A549 (cell line): ENCODE measurements around the gene PEX14. TPM values are rescaled to one million over a fixed set of nuclear protein-coding genes. Genes with fewer than 3 reads are reported as not detected.
A peak's percentile ranks its signal among the peaks of the same experiment; 100 is the strongest.

Source experiments
- ATAC-seq, 2 experiments: fragments of 200-7000 bp in 1 of 2; fragments of >200 bp in 1 of 2; cut with Nextera tagmentation in 1 of 2; cut with Tn5 transposase in 1 of 2; 3 replicates each; pipeline versions ENCODE4 v1.8.0 to v1.9.1; 2018 to 2020; ENCODE audit warnings: mild to moderate bottlenecking in 1 of 2, moderate library complexity in 1 of 2
- CTCF ChIA-PET: fragments of 300-600 bp; sonication (Branson Sonifier 250); formaldehyde crosslinking; extraction: SDS; loops from one replicate; lab custom pipeline; 2021; ENCODE audit warnings: antibody characterized with exemption, inconsistent platforms; lab: Yijun Ruan, JAX
- POLR2A ChIA-PET: fragments of 350-600 bp; formaldehyde crosslinking; extraction: SDS; loops from one replicate; lab custom pipeline; 2021; ENCODE audit warnings: antibody characterized with exemption, inconsistent platforms; lab: Yijun Ruan, JAX
- DNase-seq, 2 experiments: peaks; one replicate each; pipeline versions ENCODE4 v3.0.0 to v3.0.0-alpha.2; 2011 to 2016; ENCODE audit warnings: low read depth in 1 of 2, low spot score in 1 of 2
- FAIRE-seq: peaks from 2 replicates; lab custom pipeline; 2011; peaks lifted over from hg19 to GRCh38; lab: Jason Lieb, UNC
- H3K27ac ChIP-seq, 2 experiments: fragments of >200 bp; sonication (Bioruptor Twin); formaldehyde crosslinking; 3 replicates each; pipeline ENCODE4 v1.5.1; 2016 to 2017
- H3K4me1 ChIP-seq: fragments of >200 bp; sonication (Bioruptor Twin); formaldehyde crosslinking; 3 replicates; pipeline ENCODE4 v1.6.1; 2016
- H3K4me2 ChIP-seq: fragments of >200 bp; sonication (Bioruptor Twin); formaldehyde crosslinking; 3 replicates; pipeline ENCODE4 v1.6.1; 2016
- H3K4me3 ChIP-seq: fragments of >200 bp; sonication (Bioruptor Twin); formaldehyde crosslinking; 3 replicates; pipeline ENCODE4 v1.5.1; 2016
- H3K9me3 ChIP-seq: fragments of >200 bp; sonication (Bioruptor Twin); formaldehyde crosslinking; 3 replicates; pipeline ENCODE4 v1.6.1; 2016
- ATOH8 ChIP-seq: fragments of 250-450 bp; sonication (Bioruptor Pico); IDR thresholded peaks from 2 replicates; pipeline ENCODE4 v1.5.0; 2020; ENCODE audit warnings: low read depth, mild to moderate bottlenecking, moderate library complexity
- CBX2 ChIP-seq: fragments of 200-600 bp; sonication (generic); IDR thresholded peaks from 2 replicates; pipeline ENCODE4 v1.6.1; 2016; ENCODE audit warnings: low read depth, mild to moderate bottlenecking, borderline replicate concordance
- CBX8 ChIP-seq: fragments of 200-600 bp; sonication (generic); IDR thresholded peaks from 2 replicates; pipeline ENCODE4 v1.6.1; 2016
- CEBPB ChIP-seq, 2 experiments: fragments of >200 bp in 1 of 2; sonication (Bioruptor Twin) in 1 of 2; formaldehyde crosslinking in 1 of 2; IDR thresholded peaks; 2 replicates each; pipeline ENCODE4 v1.6.1; 2012 to 2016
- CHD4 ChIP-seq: fragments of 200-600 bp; sonication (generic); IDR thresholded peaks from 2 replicates; pipeline ENCODE4 v1.6.1; 2016; ENCODE audit warnings: antibody characterized with exemption, mild to moderate bottlenecking, borderline replicate concordance
- EHF ChIP-seq: fragments of 250-450 bp; sonication (Bioruptor Pico); IDR thresholded peaks from 2 replicates; pipeline ENCODE4 v1.5.0; 2020; ENCODE audit warnings: mild to moderate bottlenecking
- EHMT2 ChIP-seq: fragments of 200-600 bp; sonication (generic); IDR thresholded peaks from 2 replicates; pipeline ENCODE4 v1.6.1; 2016; ENCODE audit warnings: antibody characterized with exemption, low read depth, mild to moderate bottlenecking, moderate library complexity
- ESRRA ChIP-seq: fragments of 150-350 bp; IDR thresholded peaks from 2 replicates; pipeline ENCODE4 v1.6.1; 2014; ENCODE audit warnings: mild to moderate bottlenecking, low read length, borderline replicate concordance
- FOXS1 ChIP-seq: fragments of 250-450 bp; sonication (Bioruptor Pico); IDR thresholded peaks from 2 replicates; pipeline ENCODE4 v1.5.0; 2020; ENCODE audit warnings: mild to moderate bottlenecking, moderate library complexity
- HDAC2 ChIP-seq: fragments of 200-600 bp; sonication (generic); IDR thresholded peaks from 2 replicates; pipeline ENCODE4 v1.6.1; 2016
- HEYL ChIP-seq: fragments of 250-450 bp; sonication (Bioruptor Pico); IDR thresholded peaks from 2 replicates; pipeline ENCODE4 v1.8.0; 2021; ENCODE audit warnings: mild to moderate bottlenecking, moderate library complexity
- HOXA7 ChIP-seq: fragments of 250-450 bp; sonication (Bioruptor Pico); IDR thresholded peaks from 2 replicates; pipeline ENCODE4 v1.5.0; 2020; ENCODE audit warnings: mild to moderate bottlenecking, moderate library complexity
- HOXB13 ChIP-seq: fragments of 250-450 bp; sonication (Bioruptor Pico); IDR thresholded peaks from 2 replicates; pipeline ENCODE4 v1.5.0; 2020; ENCODE audit warnings: low read depth, mild to moderate bottlenecking, moderate library complexity
- KDM1A ChIP-seq: fragments of 200-600 bp; sonication (generic); IDR thresholded peaks from 2 replicates; pipeline ENCODE4 v1.6.1; 2016; ENCODE audit warnings: low read depth, mild to moderate bottlenecking
- MAFK ChIP-seq: fragments of 450-650 bp; IDR thresholded peaks from 2 replicates; pipeline ENCODE4 v1.6.1; 2014; ENCODE audit not compliant: partially characterized antibody
- MAX ChIP-seq: IDR thresholded peaks from 2 replicates; pipeline ENCODE4 v1.6.1; 2012
- MYC ChIP-seq: IDR thresholded peaks from 2 replicates; pipeline ENCODE4 v1.6.1; 2012; ENCODE audit warnings: mild to moderate bottlenecking, inconsistent platforms, low read length, improper control_type of control experiment, borderline replicate concordance
- NPAS2 ChIP-seq: fragments of 250-450 bp; sonication (Bioruptor Pico); IDR thresholded peaks from 2 replicates; pipeline ENCODE4 v1.8.0; 2022; ENCODE audit warnings: mild to moderate bottlenecking, moderate library complexity, borderline replicate concordance
- NR3C1 ChIP-seq: fragments of >200 bp; sonication (Bioruptor Twin); formaldehyde crosslinking; IDR thresholded peaks from 3 replicates; pipeline ENCODE4 v1.6.1; 2017
- PHF8 ChIP-seq: fragments of 200-600 bp; sonication (generic); IDR thresholded peaks from 2 replicates; pipeline ENCODE4 v1.6.1; 2016; ENCODE audit warnings: low read depth, mild to moderate bottlenecking, antibody characterized with exemption, moderate library complexity, borderline replicate concordance
- POLR2A ChIP-seq: IDR thresholded peaks from 2 replicates; pipeline ENCODE4 v1.6.1; 2012; ENCODE audit warnings: mild to moderate bottlenecking, low read length
- POLR2AphosphoS2 ChIP-seq: conservative IDR thresholded peaks from 2 replicates; pipeline ENCODE4 v1.6.1; 2012; ENCODE audit warnings: low read length, improper control_type of control experiment, inconsistent platforms
- RAD21 ChIP-seq, 2 experiments: fragments of >200 bp in 1 of 2; sonication (Bioruptor Twin) in 1 of 2; formaldehyde crosslinking in 1 of 2; IDR thresholded peaks in 1 of 2; conservative IDR thresholded peaks in 1 of 2; 2 replicates in 1 of 2; 3 replicates in 1 of 2; pipeline ENCODE4 v1.6.1; 2012 to 2018; ENCODE audit warnings: inconsistent platforms in 1 of 2
- RARB ChIP-seq: fragments of 250-450 bp; sonication (Bioruptor Pico); IDR thresholded peaks from 2 replicates; pipeline ENCODE4 v1.8.0; 2021; ENCODE audit warnings: mild to moderate bottlenecking, moderate library complexity
- RCOR1 ChIP-seq: fragments of 150-350 bp; IDR thresholded peaks from 2 replicates; pipeline ENCODE4 v1.6.1; 2014; ENCODE audit warnings: antibody characterized with exemption, low read length, low read depth
- SMC3 ChIP-seq: fragments of >200 bp; sonication (Bioruptor Twin); formaldehyde crosslinking; IDR thresholded peaks from 3 replicates; pipeline ENCODE4 v1.6.1; 2018; ENCODE audit warnings: inconsistent platforms
- TFCP2L1 ChIP-seq: fragments of 250-450 bp; sonication (Bioruptor Pico); IDR thresholded peaks from 2 replicates; pipeline ENCODE4 v1.5.0; 2021; ENCODE audit warnings: mild to moderate bottlenecking
- ZC3H11A ChIP-seq: fragments of 450-650 bp; IDR thresholded peaks from 2 replicates; pipeline ENCODE4 v1.6.1; 2014; ENCODE audit warnings: antibody characterized with exemption, mild to moderate bottlenecking
- ZFP36 ChIP-seq: fragments of 450-650 bp; IDR thresholded peaks from 2 replicates; pipeline ENCODE4 v1.6.1; 2014; ENCODE audit warnings: borderline replicate concordance; ENCODE audit not compliant: partially characterized antibody
- WGBS: methylation state at CpG from one replicate; pipeline ENCODE4 v1.1.6; 2017; ENCODE audit errors: missing lambda C conversion rate; 5-methylcytosine and 5-hydroxymethylcytosine counted together
- polyA plus RNA-seq, 4 experiments: library from polyadenylated mRNA; depleted of rRNA in 3 of 4; stranded (reverse); fragments of >200 nt; fragmentation: RNase III in 1 of 4; extraction: RNeasy Plus Mini Kit Qiagen cat#74134 plus additional on column Dnase treatment in 1 of 4; gene quantifications; 2 replicates in 3 of 4; 3 replicates in 1 of 4; pipeline ENCODE4 v1.2.3, GENCODE V29; 2011 to 2017
- TF ChIP-seq, protein P1 (sequence below): fragments of >200 bp; sonication (Bioruptor Twin); formaldehyde crosslinking; IDR thresholded peaks from 2 replicates; pipeline ENCODE4 v1.6.1; 2016
- TF ChIP-seq, protein P2 (sequence below): fragments of 200-600 bp; sonication (generic); IDR thresholded peaks from 2 replicates; pipeline ENCODE4 v1.6.1; 2016; ENCODE audit warnings: antibody characterized with exemption, mild to moderate bottlenecking, moderate library complexity
- TF ChIP-seq, protein P3 (sequence below): fragments of >200 bp; sonication (Bioruptor Twin); formaldehyde crosslinking; IDR thresholded peaks from 3 replicates; pipeline ENCODE4 v1.5.1; 2016

Gene PEX14
- polyA plus RNA-seq, 2 of the 4 experiments (the other 2 are of a cell fraction) = 7.7 to 15.0 TPM

DNA sequence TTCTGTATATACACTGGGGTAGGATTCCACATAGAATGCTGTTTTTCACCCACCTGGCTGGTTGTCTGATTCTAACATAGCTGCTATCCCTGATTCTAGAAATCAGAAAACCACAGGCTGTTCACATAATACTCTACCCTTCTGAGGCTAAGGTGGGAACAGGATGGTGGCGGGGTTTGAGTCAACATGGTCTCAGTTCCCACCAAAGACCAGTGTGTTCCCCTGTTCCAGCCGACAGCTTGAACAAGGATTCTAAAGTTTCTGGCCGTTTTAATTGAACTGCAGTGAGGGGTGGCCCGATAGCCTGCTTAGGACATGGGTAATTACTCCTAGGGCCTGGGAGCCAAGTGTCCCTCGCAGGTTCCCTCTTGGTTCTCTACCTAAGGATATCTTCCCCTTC lies 38.4 kb downstream of the PEX14 start:
- peaks cover 35% of the 10 kb centered on the region for H3K4me1 ChIP-seq
- no peak for TF ChIP-seq CBX8
- no peak for TF ChIP-seq POLR2AphosphoS2
- TF ChIP-seq ZFP36 = no peak
- no peak for TF ChIP-seq RCOR1
- TF ChIP-seq HEYL (CRISPR knock-in tag) = no peak
- no peak for TF ChIP-seq HOXA7 (CRISPR knock-in tag)
- no peak for TF ChIP-seq CEBPB (IDR thresholded peaks at IDR 0.05)
- TF ChIP-seq NR3C1 = no peak
- TF ChIP-seq PHF8 = no peak
- no peak for TF ChIP-seq CHD4
- no peak for TF ChIP-seq TFCP2L1 (CRISPR knock-in tag)
- no peak for TF ChIP-seq ESRRA
- no peak for TF ChIP-seq MYC
- no peak for TF ChIP-seq ZC3H11A
- TF ChIP-seq RARB (CRISPR knock-in tag) = no peak
- no peak for TF ChIP-seq POLR2A
- no peak for TF ChIP-seq MAFK
- no peak for TF ChIP-seq EHMT2
- no peak overlapping the region for H3K4me3 ChIP-seq
- FAIRE-seq (no peak), ATAC-seq (no peak), DNase-seq (no peak)
- ChIA-PET CTCF (interaction anchor here (0.6 to 2.1 kb wide), 14 partner anchors 9 to 1698 kb away, joined by 3 to 10 read pairs (median 4); no protein-coding TSS in a partner anchor), POLR2A (no interaction called here)
- no peak overlapping the region for H3K27ac ChIP-seq
- no peak overlapping the region for H3K4me2 ChIP-seq
- no peaks in the 10 kb centered on the region for H3K9me3 ChIP-seq
- WGBS = 94% methylated on average over 5 of the region's 5 CpGs

DNA sequence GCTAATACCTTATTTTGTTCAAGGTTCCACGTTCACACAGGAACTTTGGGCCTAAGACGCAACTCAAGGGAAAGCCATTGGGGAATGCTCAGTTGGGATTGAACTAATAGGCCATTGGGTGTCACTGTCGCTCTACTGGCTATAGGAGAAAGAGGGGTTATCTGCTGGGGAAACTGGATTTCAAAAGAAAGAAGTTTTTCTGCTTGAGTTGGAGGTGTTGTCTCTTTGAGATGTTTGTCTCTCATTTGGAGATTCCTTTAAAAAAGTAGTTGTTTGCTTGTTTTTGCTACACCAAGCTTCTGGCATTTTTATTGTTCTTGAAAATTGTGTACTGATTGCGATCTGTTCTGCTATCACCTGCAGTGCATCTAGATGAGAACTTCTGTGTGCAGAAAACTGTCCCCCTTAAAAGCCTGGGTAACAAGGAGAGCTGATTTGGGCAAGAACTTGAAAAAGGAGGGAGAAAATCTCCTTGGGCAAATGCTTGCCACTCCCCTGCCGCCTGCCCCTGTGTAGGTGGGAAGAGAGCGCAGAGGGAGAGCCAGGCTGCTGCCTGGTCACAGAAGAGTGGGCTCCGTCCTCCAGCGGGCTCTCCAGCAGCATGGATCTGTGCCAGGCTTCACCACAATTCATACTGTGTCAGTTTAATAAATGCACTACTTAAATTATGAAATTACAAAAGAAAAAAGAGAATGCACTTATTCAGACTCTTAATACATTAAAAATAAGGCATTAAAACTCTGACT lies 39.9 kb downstream of the PEX14 start:
- FAIRE-seq = no peak
- Histone ChIP-seq H3K4me2 (no peak overlapping the region), H3K4me3 (no peak overlapping the region), H3K4me1 (peaks cover 31% of the 10 kb centered on the region), H3K9me3 (no peaks in the 10 kb centered on the region), H3K27ac (no peak overlapping the region)
- peak; percentile 42 to 63; a peak in 3 of 6 replicates for ATAC-seq
- DNase-seq = peak; percentile 41 to 49
- CTCF ChIA-PET = interaction anchor here (0.7 to 2.1 kb wide), 15 partner anchors 11 to 521 kb away, joined by 3 to 10 read pairs (median 4); no protein-coding TSS in a partner anchor
- POLR2A ChIA-PET = no interaction called here
- 71% methylated on average over 8 of the region's 8 CpGs for WGBS
- TF ChIP-seq HOXB13 (CRISPR knock-in tag) (no peak), SMC3 (peak; percentile 51), EHMT2 (no peak), HDAC2 (no peak), KDM1A (no peak), CBX2 (no peak), EHF (no peak), NR3C1 (no peak), FOXS1 (CRISPR knock-in tag) (no peak), ATOH8 (CRISPR knock-in tag) (no peak), MAX (no peak), PHF8 (no peak), CBX8 (no peak), NPAS2 (CRISPR knock-in tag) (no peak), ZC3H11A (no peak), RCOR1 (no peak), POLR2AphosphoS2 (no peak), RAD21 (conservative IDR thresholded peaks at IDR 0.05 in 1 of 2, IDR thresholded peaks at IDR 0.05 in 1 of 2) (peak; percentile 72 to 83)
- TF ChIP-seq, protein P1, sequence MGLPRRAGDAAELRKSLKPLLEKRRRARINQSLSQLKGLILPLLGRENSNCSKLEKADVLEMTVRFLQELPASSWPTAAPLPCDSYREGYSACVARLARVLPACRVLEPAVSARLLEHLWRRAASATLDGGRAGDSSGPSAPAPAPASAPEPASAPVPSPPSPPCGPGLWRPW = no peak
- TF ChIP-seq, protein P2, sequence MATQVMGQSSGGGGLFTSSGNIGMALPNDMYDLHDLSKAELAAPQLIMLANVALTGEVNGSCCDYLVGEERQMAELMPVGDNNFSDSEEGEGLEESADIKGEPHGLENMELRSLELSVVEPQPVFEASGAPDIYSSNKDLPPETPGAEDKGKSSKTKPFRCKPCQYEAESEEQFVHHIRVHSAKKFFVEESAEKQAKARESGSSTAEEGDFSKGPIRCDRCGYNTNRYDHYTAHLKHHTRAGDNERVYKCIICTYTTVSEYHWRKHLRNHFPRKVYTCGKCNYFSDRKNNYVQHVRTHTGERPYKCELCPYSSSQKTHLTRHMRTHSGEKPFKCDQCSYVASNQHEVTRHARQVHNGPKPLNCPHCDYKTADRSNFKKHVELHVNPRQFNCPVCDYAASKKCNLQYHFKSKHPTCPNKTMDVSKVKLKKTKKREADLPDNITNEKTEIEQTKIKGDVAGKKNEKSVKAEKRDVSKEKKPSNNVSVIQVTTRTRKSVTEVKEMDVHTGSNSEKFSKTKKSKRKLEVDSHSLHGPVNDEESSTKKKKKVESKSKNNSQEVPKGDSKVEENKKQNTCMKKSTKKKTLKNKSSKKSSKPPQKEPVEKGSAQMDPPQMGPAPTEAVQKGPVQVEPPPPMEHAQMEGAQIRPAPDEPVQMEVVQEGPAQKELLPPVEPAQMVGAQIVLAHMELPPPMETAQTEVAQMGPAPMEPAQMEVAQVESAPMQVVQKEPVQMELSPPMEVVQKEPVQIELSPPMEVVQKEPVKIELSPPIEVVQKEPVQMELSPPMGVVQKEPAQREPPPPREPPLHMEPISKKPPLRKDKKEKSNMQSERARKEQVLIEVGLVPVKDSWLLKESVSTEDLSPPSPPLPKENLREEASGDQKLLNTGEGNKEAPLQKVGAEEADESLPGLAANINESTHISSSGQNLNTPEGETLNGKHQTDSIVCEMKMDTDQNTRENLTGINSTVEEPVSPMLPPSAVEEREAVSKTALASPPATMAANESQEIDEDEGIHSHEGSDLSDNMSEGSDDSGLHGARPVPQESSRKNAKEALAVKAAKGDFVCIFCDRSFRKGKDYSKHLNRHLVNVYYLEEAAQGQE = no peak
- TF ChIP-seq, protein P3, sequence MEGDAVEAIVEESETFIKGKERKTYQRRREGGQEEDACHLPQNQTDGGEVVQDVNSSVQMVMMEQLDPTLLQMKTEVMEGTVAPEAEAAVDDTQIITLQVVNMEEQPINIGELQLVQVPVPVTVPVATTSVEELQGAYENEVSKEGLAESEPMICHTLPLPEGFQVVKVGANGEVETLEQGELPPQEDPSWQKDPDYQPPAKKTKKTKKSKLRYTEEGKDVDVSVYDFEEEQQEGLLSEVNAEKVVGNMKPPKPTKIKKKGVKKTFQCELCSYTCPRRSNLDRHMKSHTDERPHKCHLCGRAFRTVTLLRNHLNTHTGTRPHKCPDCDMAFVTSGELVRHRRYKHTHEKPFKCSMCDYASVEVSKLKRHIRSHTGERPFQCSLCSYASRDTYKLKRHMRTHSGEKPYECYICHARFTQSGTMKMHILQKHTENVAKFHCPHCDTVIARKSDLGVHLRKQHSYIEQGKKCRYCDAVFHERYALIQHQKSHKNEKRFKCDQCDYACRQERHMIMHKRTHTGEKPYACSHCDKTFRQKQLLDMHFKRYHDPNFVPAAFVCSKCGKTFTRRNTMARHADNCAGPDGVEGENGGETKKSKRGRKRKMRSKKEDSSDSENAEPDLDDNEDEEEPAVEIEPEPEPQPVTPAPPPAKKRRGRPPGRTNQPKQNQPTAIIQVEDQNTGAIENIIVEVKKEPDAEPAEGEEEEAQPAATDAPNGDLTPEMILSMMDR = peak; percentile 59
